HG03571 (cell line): ENCODE measurements around the gene JOSD1.

Experiments
- ATAC-seq: cut with Tn5 transposase; IDR thresholded peaks from one replicate; pipeline ENCODE4 v1.9.1; 2021; ENCODE audit not compliant: unreplicated experiment

JOSD1 gene

DNA sequence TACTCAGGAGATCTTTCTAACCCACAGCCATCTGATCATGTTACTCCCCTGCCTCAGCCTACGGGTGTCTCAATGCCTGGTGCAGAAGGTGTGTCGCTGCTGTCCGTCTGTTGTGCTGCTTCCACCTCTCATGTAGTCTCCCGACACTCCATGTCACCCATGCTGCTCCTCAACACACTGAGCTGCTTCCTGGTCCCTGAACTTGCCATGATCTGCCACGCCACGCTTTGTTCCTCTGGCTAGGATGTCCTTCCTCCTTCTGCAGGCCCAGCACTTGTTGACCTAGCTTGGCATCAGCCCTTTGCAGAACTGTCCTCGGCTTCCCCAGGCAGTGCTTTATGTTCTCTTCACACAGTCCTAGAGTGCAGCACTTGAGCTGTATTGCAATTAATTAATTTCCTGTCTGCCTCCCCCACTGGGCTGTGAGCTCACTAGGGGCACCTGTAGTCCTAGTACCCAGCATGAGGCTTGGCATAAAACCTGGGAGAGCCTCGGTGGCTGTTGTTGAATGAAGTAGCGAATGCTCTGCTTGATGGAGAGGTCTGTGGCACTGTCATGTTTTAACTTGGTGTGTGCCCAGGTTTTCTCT is 14.5 kb upstream of the JOSD1 start:
- no peak for ATAC-seq

- no peak for ATAC-seq
Measured at GRCh38 chr22:38713921-38714320, 13.2 kb upstream of the JOSD1 start.

DNA sequence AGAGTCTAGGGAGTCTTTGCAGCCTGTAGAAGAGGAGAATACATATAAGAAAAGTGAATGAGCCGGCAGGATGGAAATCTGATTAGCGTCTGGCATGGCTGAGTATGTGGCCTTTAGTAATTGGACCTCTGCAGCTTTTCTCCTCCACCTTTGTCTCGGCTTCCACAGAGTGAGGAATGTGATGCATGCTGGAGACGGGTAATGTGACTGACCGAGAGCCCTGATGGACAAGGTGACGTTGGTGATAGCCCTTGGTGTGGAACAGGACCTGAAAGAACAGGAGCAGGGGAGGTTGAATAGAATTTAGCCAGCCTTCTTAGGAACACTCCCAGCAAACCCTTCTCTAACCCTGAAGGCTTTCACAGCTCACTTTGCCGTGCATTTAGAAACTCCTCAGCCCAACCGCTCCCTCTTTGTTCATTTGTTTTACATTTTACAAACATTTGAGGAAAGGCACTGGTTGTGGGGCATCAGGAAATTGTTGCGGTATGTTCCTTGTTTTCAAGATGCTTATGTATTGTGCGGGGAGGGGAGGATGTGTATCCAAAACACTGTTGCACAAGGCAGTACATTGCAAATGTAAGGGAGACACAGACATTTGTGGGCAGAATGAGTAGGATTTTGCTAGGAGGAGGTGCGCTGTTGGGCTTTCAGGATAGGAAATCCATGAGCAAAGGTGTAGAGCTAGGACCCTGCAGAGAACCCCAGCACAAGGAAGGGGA is 11.9 kb upstream of the JOSD1 start:
- ATAC-seq, result no peak

GRCh38 chr22:38710866-38711265 is 10.1 kb upstream of the JOSD1 start:
- no peak for ATAC-seq

GRCh38 chr22:38710351-38710750 is 9.6 kb upstream of the JOSD1 start:
- ATAC-seq, result no peak

- no peak for ATAC-seq
Measured at GRCh38 chr22:38709306-38709705, 8.6 kb upstream of the JOSD1 start.

GRCh38 chr22:38707984-38708383 is 7.2 kb upstream of the JOSD1 start:
- no peak for ATAC-seq

GRCh38 chr22:38707346-38707745 is 6.6 kb upstream of the JOSD1 start:
- ATAC-seq, result no peak

DNA sequence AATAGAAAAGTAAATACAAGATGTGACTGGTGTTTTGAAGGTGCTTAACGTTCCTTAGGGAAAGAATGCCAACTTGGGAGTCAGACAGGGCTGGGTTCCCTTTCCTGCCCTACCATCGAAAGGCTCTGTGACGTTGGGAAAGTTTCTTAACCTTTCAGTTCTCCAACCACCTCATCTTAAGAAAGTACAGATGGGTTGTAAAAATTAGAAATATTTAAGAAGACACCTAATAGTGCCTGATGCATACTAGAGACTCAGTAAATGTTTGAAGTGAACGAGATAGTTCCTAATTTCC is 6.1 kb upstream of the JOSD1 start:
- ATAC-seq, result no peak

DNA sequence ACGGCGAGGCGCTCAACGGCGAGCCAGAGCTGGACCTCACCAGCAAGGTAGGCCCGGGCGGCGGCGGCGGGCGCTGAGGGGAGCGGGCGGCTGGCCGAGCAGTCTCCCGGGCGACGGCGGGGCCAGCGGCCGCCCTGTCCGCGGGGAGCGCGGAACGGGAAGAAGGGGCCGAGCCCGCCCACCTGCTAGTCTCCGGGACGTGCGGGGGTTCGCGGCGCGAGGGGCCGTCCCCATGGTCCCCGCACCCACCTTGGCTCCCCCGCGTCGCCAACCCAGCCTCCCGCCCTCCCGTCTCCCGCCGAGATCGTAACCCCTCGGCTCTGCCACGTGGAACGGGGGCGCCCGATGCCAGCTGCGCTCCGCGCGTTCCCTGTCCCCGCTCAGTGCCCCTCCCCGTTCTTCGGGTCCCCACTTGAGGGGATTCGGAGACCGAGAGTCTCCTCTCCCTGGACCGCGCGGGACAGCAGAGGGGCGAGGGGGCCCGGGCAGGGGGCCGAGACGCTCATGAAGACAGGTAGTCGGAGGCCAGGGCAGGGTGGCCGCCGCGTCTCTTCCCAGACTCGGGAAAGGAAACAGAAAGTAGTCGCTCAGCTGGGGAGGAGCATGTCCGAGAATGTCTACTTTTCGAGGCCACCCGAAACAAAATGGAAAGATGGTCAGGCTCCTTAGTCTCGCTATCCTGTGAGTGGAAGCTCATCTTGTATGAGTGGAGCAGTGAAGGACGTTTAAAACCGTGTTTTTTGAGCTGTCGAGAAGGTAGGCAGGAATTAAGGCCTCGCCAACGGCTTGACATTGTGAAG is 5.6 kb upstream of the JOSD1 start:
- peak; percentile 2 for ATAC-seq

DNA sequence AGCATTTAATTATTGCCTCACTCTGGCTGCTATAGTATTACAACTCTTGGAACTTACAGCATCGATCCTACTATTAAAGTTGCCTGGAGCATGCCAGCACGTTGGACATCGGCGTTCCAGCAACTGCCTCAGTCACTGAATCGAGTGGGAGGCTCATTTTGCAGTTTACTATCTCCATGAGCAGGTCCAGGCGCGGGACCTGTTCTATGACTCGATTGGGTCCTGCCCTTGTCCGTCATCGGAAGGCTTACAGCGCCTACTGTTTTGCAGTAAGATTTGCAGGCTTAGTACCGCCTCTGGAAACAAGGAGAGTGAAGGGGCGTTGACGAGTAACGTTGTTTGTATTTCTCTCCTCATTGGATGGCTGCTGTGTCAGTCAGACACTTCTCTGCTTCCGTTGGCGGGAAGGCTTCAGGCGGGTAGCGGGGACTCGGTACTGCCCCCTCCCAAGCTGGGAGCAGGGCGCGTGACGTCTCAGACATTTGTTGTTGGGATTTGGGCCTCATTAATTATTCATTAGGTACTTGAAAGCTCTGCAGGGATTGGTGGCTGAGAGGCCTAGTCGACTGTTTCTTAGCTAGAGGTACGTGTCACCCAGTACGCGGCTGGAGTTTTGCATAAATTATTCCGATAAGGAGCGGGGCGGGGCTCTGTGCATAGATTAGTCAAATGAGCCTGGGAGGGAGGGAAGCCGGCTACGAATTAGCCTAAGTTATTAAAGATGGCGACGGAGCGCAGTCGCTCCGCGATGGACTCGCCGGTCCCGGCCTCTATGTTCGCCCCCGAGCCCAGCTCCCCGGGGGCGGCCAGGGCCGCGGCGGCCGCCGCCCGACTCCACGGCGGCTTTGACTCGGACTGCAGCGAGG is 4.7 kb upstream of the JOSD1 start, which contains the start of gene GTPBP1:
TSS of gene GTPBP1 (plus strand) at position 710 of the 866 bp plus-strand sequence. CDS start at position 722, 12 bp downstream.
- peak; percentile 66 for ATAC-seq

- no peak for ATAC-seq
Measured at GRCh38 chr22:38704654-38705234, 4.0 kb upstream of the JOSD1 start.

GRCh38 chr22:38700270-38700788 is 414 bp downstream of the JOSD1 start:
- ATAC-seq, result no peak

- no peak for ATAC-seq
Measured at GRCh38 chr22:38699784-38700183, 959 bp downstream of the JOSD1 start.

- ATAC-seq, result no peak
Measured at GRCh38 chr22:38699143-38699542, 1.6 kb downstream of the JOSD1 start.

DNA sequence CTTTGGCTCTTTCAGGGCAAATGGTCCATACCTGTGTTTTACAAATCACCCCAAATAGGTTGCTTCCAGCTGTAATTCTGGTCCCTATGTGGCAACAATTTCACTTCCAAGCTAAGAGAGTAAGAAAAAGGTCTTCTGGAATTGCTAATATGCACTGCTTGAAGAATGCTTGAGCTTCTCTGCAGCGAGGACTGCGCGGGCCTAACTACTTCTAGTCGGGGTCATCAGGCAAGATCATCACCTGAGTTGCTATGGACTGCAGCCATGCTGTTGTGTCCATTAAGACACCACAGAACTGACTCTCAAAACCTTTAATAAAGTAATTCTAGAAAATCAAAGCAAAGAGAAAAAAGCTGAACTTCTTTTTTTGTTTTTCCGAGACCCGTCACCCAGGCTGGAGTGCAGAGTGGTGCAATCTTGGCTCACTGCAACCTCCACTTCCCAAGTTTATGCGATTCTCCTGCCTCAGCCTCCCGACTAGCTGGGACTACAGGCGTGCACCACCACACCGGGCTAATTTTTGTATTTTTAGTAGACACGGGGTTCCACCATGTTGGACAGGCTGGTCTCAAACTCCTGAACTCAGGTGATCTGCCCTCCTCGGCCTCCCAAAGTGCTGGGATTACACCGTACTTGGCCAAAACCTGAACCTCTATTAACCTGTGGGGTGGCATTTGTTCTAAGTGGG is 2.2 kb downstream of the JOSD1 start:
- no peak for ATAC-seq

DNA sequence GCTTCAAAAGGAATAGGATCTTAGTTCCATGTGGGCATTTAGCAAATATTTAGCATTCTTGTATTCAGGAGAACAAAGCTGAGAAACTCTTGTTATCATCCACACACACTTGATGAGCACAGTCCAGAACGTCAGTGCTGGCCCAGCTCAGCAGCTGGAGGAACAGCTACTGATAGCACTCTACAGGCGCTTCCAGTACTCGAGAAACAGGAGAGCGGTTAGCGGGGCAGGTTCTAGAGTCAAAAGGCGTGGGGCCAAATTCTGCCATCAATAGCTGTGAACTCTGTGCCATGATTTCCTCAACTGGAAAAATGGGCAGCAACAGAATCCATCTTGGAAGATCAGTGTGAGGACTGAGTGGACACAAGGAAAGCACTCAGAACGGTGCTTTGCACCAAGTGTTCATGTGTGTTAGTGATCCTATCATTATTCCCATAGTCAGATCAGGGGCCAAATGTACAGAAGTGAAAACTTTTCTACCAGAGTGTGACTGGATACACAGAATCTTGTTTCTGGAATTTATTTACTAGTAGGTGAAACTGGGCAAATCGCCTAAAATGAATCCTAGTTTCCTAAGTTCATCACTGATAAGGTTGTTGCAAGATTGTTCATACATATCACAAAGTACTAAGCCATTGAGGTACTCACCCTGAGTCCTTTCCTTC is 3.2 kb downstream of the JOSD1 start:
- ATAC-seq, result no peak

- no peak for ATAC-seq
Measured at GRCh38 chr22:38696606-38697424, 3.9 kb downstream of the JOSD1 start.

GRCh38 chr22:38694940-38695339 is 5.8 kb downstream of the JOSD1 start:
- ATAC-seq, result no peak
